Panc1 (cell line): ENCODE measurements around the gene CCNJL. TPM values are rescaled to one million over a fixed set of nuclear protein-coding genes. Genes with fewer than 3 reads are reported as not detected.

ENCODE experiments used
- ATAC-seq: fragments of 200-7000 bp; cut with Tn5 transposase; 2 replicates; pipeline ENCODE4 v1.9.1; 2020; ENCODE audit warnings: mild to moderate bottlenecking, moderate library complexity
- BruUV-seq: library from RNA; stranded (reverse); fragments of 400-500 nt; replicated peaks from 2 replicates; lab custom pipeline; 2021; lab: Mats Ljungman, UMichigan
- CTCF ChIA-PET: fragments of 300-600 bp; sonication (Branson Sonifier 250); formaldehyde crosslinking; loops from one replicate; lab custom pipeline; 2022; ENCODE audit warnings: antibody characterized with exemption; lab: Charles Lee
- POLR2A ChIA-PET: fragments of 300-600 bp; sonication (Branson Sonifier 250); formaldehyde crosslinking; loops from one replicate; lab custom pipeline; 2022; ENCODE audit warnings: antibody characterized with exemption; lab: Charles Lee
- DNase-seq: peaks from one replicate; pipeline ENCODE4 v3.0.0-alpha.2; 2010; ENCODE audit warnings: low read depth, low spot score
- H3K27ac ChIP-seq: 2 replicates; pipeline ENCODE4 v1.5.1; 2011; ENCODE audit warnings: mild to moderate bottlenecking, low read length, inconsistent platforms
- H3K27me3 ChIP-seq: fragments of 200-500 bp; sonication (Bioruptor generic); 2 replicates; pipeline ENCODE4 v1.6.0; 2014; ENCODE audit warnings: low read length, inconsistent platforms; ENCODE audit not compliant: control insufficient read depth, insufficient read depth
- H3K36me3 ChIP-seq: fragments of 200-500 bp; sonication (Bioruptor generic); 2 replicates; pipeline ENCODE4 v1.5.1; 2014; ENCODE audit warnings: inconsistent platforms, mild to moderate bottlenecking, low read length, moderate library complexity; ENCODE audit not compliant: control insufficient read depth, insufficient read depth
- H3K4me1 ChIP-seq: 2 replicates; pipeline ENCODE4 v1.5.1; 2011; ENCODE audit warnings: inconsistent platforms, mild to moderate bottlenecking, low read length, moderate library complexity; ENCODE audit not compliant: control insufficient read depth, insufficient read depth
- H3K4me3 ChIP-seq, 2 experiments: 2 replicates each; pipeline ENCODE4 v1.5.1; 2011 to 2012; ENCODE audit warnings: low read depth in 2 of 2, low read length in 2 of 2, mild to moderate bottlenecking in 2 of 2, inconsistent platforms in 1 of 2, moderate library complexity in 1 of 2
- H3K9me3 ChIP-seq: fragments of 200-500 bp; sonication (Bioruptor generic); 2 replicates; pipeline ENCODE4 v1.5.1; 2014; ENCODE audit warnings: low read depth, mild to moderate bottlenecking, inconsistent platforms, low read length, moderate library complexity; ENCODE audit not compliant: control insufficient read depth, insufficient read depth
- POLR2AphosphoS5 ChIP-seq: IDR thresholded peaks from 2 replicates; pipeline ENCODE4 v1.6.1; 2012; ENCODE audit warnings: mild to moderate bottlenecking, low read depth, low read length, moderate library complexity
- REST ChIP-seq, 2 experiments: IDR thresholded peaks; 2 replicates each; pipeline ENCODE4 v1.6.1; 2011 to 2012; ENCODE audit warnings: low read depth in 2 of 2, control low read depth in 1 of 2, low read length in 1 of 2, mild to moderate bottlenecking in 1 of 2, moderate library complexity in 1 of 2; ENCODE audit not compliant: insufficient read depth in 1 of 2
- SIN3A ChIP-seq: IDR thresholded peaks from 2 replicates; pipeline ENCODE4 v1.6.1; 2012; ENCODE audit warnings: low read depth, mild to moderate bottlenecking, low read length, moderate library complexity, borderline replicate concordance; ENCODE audit not compliant: insufficient read depth
- TCF7L2 ChIP-seq: IDR thresholded peaks from 2 replicates; pipeline ENCODE4 v1.6.1; 2011; ENCODE audit warnings: mild to moderate bottlenecking, low read depth, low read length, inconsistent platforms
- in situ Hi-C: cut with HindIII; loops from 2 replicates; pipeline ENCODE4 v1.10.0; 2016; ENCODE audit warnings: low sequenced_read_pairs, low pct_unique_long_range_greater_than_20kb
- intact Hi-C: fragments of 100-400 bp; cut with micrococcal nuclease; formaldehyde crosslinking; loops from one replicate; pipeline ENCODE4 v1.10.0; 2022; ENCODE audit not compliant: unreplicated experiment
- total RNA-seq: library from RNA; stranded (reverse); gene quantifications from one replicate; pipeline ENCODE4 v1.2.1, GENCODE V29; 2021; ENCODE audit not compliant: unreplicated experiment
- TF ChIP-seq, protein P1 (sequence below): fragments of 450-650 bp; IDR thresholded peaks from 2 replicates; pipeline ENCODE4 v1.5.1; 2017; ENCODE audit warnings: mild to moderate bottlenecking

Gene CCNJL
- total RNA-seq, 1 experiment from 2014 or later = 35.0 TPM

GRCh38 chr5:160360310-160360709 lies 47.9 kb upstream of the CCNJL start:
- no peak for DNase-seq
- Histone ChIP-seq H3K9me3 (no peaks in the 10 kb centered on the region), H3K4me3 (no peak overlapping the region), H3K4me1 (no peaks in the 10 kb centered on the region), H3K27ac (no peak overlapping the region), H3K36me3 (no peaks in the 10 kb centered on the region), H3K27me3 (no peaks in the 10 kb centered on the region)
- ATAC-seq = no peak
- POLR2A ChIA-PET = no interaction called here
- CTCF ChIA-PET = no interaction called here
- TF ChIP-seq TCF7L2 = no peak
- no peak for TF ChIP-seq SIN3A
- no peak for TF ChIP-seq REST (IDR thresholded peaks at IDR 0.05; ENCODE audit: insufficient read depth in 1 of 2, low read depth in 2 of 2, low read length in 1 of 2)
- in situ Hi-C loops (no loop called here), intact Hi-C loops (no loop called here)
- no TSS peak for BruUV-seq

- BruUV-seq = no TSS peak
- ChIA-PET CTCF (no interaction called here), POLR2A (no interaction called here)
- Histone ChIP-seq H3K4me1 (no peaks in the 10 kb centered on the region), H3K9me3 (no peaks in the 10 kb centered on the region), H3K36me3 (no peaks in the 10 kb centered on the region), H3K27me3 (no peaks in the 10 kb centered on the region), H3K27ac (no peak overlapping the region), H3K4me3 (no peak overlapping the region)
- DNase-seq (no peak), ATAC-seq (no peak)
- intact Hi-C loops (no loop called here), in situ Hi-C loops (loop anchor here (10.0 kb wide), 1 partner anchor 175 kb away; no protein-coding TSS in a partner anchor)
- TF ChIP-seq POLR2AphosphoS5 (no peak), TCF7L2 (no peak), SIN3A (no peak), REST (IDR thresholded peaks at IDR 0.05; ENCODE audit: insufficient read depth in 1 of 2, low read depth in 2 of 2, low read length in 1 of 2) (no peak)
- TF ChIP-seq, protein P1, sequence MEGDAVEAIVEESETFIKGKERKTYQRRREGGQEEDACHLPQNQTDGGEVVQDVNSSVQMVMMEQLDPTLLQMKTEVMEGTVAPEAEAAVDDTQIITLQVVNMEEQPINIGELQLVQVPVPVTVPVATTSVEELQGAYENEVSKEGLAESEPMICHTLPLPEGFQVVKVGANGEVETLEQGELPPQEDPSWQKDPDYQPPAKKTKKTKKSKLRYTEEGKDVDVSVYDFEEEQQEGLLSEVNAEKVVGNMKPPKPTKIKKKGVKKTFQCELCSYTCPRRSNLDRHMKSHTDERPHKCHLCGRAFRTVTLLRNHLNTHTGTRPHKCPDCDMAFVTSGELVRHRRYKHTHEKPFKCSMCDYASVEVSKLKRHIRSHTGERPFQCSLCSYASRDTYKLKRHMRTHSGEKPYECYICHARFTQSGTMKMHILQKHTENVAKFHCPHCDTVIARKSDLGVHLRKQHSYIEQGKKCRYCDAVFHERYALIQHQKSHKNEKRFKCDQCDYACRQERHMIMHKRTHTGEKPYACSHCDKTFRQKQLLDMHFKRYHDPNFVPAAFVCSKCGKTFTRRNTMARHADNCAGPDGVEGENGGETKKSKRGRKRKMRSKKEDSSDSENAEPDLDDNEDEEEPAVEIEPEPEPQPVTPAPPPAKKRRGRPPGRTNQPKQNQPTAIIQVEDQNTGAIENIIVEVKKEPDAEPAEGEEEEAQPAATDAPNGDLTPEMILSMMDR = no peak
Measured at GRCh38 chr5:160359816-160360215, 47.5 kb upstream of the CCNJL start.
